Transverse colon (tissue), 4 donors: ENCODE data around the gene ARL11. TPM values are rescaled to one million over a fixed set of nuclear protein-coding genes. Genes with fewer than 3 reads are reported as not detected.
A peak's percentile ranks its signal among the peaks of the same experiment; 100 is the strongest.

ENCODE experiments used
- DNase-seq: peaks from one replicate; pipeline ENCODE4 v3.0.0-alpha.2; 2019
- H3K27ac ChIP-seq, 4 donors: fragments of 200-600 bp; sonication (generic); 2 replicates each; pipeline ENCODE4 v1.5.1; 2016 to 2018; ENCODE audit warnings: inconsistent platforms in 4 of 4
- H3K27me3 ChIP-seq: fragments of 200-600 bp; sonication (generic); 2 replicates; pipeline ENCODE4 v1.5.1; 2017; ENCODE audit warnings: inconsistent platforms
- H3K36me3 ChIP-seq, 4 donors: fragments of 200-600 bp; sonication (generic); 2 replicates each; pipeline ENCODE4 v1.5.1; 2017 to 2019; ENCODE audit warnings: inconsistent platforms in 4 of 4
- H3K4me1 ChIP-seq, 4 donors: fragments of 200-600 bp; sonication (generic); 2 replicates each; pipeline ENCODE4 v1.5.1; 2017 to 2020; ENCODE audit warnings: inconsistent platforms in 4 of 4
- H3K4me3 ChIP-seq, 4 donors: fragments of 200-600 bp; sonication (generic); 1 replicate in 1 of 4; 2 replicates in 3 of 4; pipeline versions ENCODE4 v1.5.1 to v1.6.1; 2017 to 2019; ENCODE audit warnings: inconsistent platforms in 4 of 4
- H3K9me3 ChIP-seq, 2 donors: fragments of 200-600 bp; sonication (generic); 2 replicates each; pipeline ENCODE4 v1.5.1; 2017 to 2019; ENCODE audit warnings: inconsistent platforms in 2 of 2
- CTCF ChIP-seq, 5 experiments: fragments of 200-600 bp in 3 of 5; fragments of 450-650 bp in 2 of 5; sonication (generic) in 3 of 5; IDR thresholded peaks; 1 replicate in 2 of 5; 2 replicates in 3 of 5; pipeline ENCODE4 v1.5.1; 2016 to 2017; ENCODE audit warnings: antibody characterized with exemption in 5 of 5, inconsistent platforms in 3 of 5, mild to moderate bottlenecking in 2 of 5, moderate library complexity in 1 of 5
- EP300 ChIP-seq: sonication (generic); formaldehyde crosslinking; IDR thresholded peaks from one replicate; pipeline ENCODE4 v1.6.1; 2017; ENCODE audit warnings: antibody characterized with exemption, low read depth
- POLR2A ChIP-seq: fragments of 450-650 bp; IDR thresholded peaks from one replicate; pipeline ENCODE4 v1.6.1; 2016; ENCODE audit warnings: antibody characterized with exemption, mild to moderate bottlenecking, moderate library complexity
- POLR2AphosphoS5 ChIP-seq, 3 donors: sonication (generic); formaldehyde crosslinking; IDR thresholded peaks; one replicate each; pipeline ENCODE4 v1.6.1; 2016; ENCODE audit warnings: antibody characterized with exemption in 3 of 3
- WGBS, 2 donors: methylation state at CpG; one replicate each; pipeline ENCODE4 v1.1.5; 2018; ENCODE audit warnings: low coverage in 1 of 2; 5-methylcytosine and 5-hydroxymethylcytosine counted together
- in situ Hi-C, 4 donors: fragments of 200-750 bp; cut with MboI; loops; one replicate each; pipeline versions ENCODE4 v1.15.0 to v1.15.1; 2017; ENCODE audit warnings: low sequenced_read_pairs in 3 of 4, low pct_ligation_motif_present in 1 of 4, low pct_unique_long_range_greater_than_20kb in 1 of 4
- intact Hi-C: fragments of 100-400 bp; cut with DNase I; formaldehyde crosslinking; loops from one replicate; pipeline ENCODE4 v1.15.1; 2023; ENCODE audit warnings: low total_unique reads
- total RNA-seq, 4 donors: library from RNA; depleted of rRNA; stranded (reverse); fragments of >200 nt; gene quantifications; one replicate each; pipeline ENCODE4 v1.1.0, GENCODE V29; 2016

ARL11 gene
- total RNA-seq, 4 donors from 2014 or later = 0.68 to 0.79 TPM; not detected in 2

- 79 to 94% methylated on average over 2 of the region's 2 CpGs for WGBS, 2 donors
- no peak overlapping the region for H3K27ac ChIP-seq
- in situ Hi-C loops = no loop called here
Observed at GRCh38 chr13:49638744-49639072, 10.4 kb downstream of the ARL11 start.

DNA sequence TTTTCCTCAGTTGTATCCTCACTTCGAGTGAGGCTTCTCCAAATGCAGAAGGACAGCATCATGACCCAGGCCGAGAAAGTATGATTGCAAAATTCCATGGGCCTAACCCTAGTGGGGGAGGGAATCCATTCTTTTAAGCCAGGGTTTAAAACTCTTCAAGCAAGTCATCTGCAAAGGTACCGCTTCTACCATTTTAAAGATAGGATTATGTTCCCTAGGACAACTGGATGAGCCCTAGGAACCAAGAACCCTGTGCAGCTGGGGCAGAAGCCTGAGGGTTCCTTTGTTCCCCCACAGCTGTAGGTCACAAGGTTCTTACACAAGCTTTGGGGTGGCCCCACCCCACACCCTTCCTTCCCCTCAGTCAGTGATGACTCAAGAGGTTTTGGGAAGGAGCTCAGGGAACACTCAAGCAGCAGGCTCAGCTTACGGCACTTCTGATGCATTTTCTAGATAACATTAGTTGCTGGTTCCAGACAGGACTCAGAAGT, 13.5 kb downstream of the ARL11 start:
- TF ChIP-seq EP300 = no peak
- TF ChIP-seq CTCF (IDR thresholded peaks at IDR 0.05) = no peak
- TF ChIP-seq POLR2A = no peak
- peak in 1 of 3 donors; percentile 46 for TF ChIP-seq POLR2AphosphoS5 (IDR thresholded peaks at IDR 0.05)
- Histone ChIP-seq H3K4me3 (no peak overlapping the region), H3K27ac (peak overlapping the region in 3 of 4 donors; percentile 9 to 23 (median 15)), H3K27me3 (no peaks in the 10 kb centered on the region), H3K36me3 (no peaks in the 10 kb centered on the region), H3K4me1 (no peaks in the 10 kb centered on the region), H3K9me3 (no peaks in the 10 kb centered on the region)
- intact Hi-C loops (no loop called here), in situ Hi-C loops (no loop called here)
- WGBS, 2 donors = 40 to 89% methylated on average over 1 to 4 of the region's 4 CpGs
- DNase-seq = peak; percentile 33

More at GRCh38 chr13:49638744-49639072, 10.4 kb downstream of the ARL11 start:
- no peak overlapping the region for H3K4me3 ChIP-seq
- no peaks in the 10 kb centered on the region for H3K27me3 ChIP-seq
- no peaks in the 10 kb centered on the region for H3K9me3 ChIP-seq
- H3K36me3 ChIP-seq = no peaks in the 10 kb centered on the region
- TF ChIP-seq POLR2AphosphoS5 (IDR thresholded peaks at IDR 0.05) = no peak
- no peak for TF ChIP-seq POLR2A
- no peaks in the 10 kb centered on the region for H3K4me1 ChIP-seq
- DNase-seq = no peak
- intact Hi-C loops = no loop called here

- H3K27ac ChIP-seq = peak overlapping the region in 1 of 4 donors; percentile 4
- H3K27me3 ChIP-seq = no peaks in the 10 kb centered on the region
- H3K36me3 ChIP-seq = no peaks in the 10 kb centered on the region
- in situ Hi-C loops (no loop called here), intact Hi-C loops (no loop called here)
- TF ChIP-seq POLR2A (no peak), EP300 (no peak), CTCF (IDR thresholded peaks at IDR 0.05) (no peak), POLR2AphosphoS5 (IDR thresholded peaks at IDR 0.05) (no peak)
- no peaks in the 10 kb centered on the region for H3K4me1 ChIP-seq
- H3K4me3 ChIP-seq = no peak overlapping the region
- no peak for DNase-seq
- no peaks in the 10 kb centered on the region for H3K9me3 ChIP-seq
- WGBS, 2 donors = 65 to 92% methylated on average over 7 to 12 of the region's 12 CpGs
Observed at GRCh38 chr13:49643035-49643646, 14.8 kb downstream of the ARL11 start.

GRCh38 chr13:49645451-49645850, 17.1 kb downstream of the ARL11 start:
- H3K27ac ChIP-seq = no peak overlapping the region
- no peaks in the 10 kb centered on the region for H3K9me3 ChIP-seq
- no peak for DNase-seq
- no peak overlapping the region for H3K4me3 ChIP-seq
- TF ChIP-seq POLR2A = no peak
- no peak for TF ChIP-seq EP300
- TF ChIP-seq CTCF (IDR thresholded peaks at IDR 0.05) = no peak
- no peak for TF ChIP-seq POLR2AphosphoS5 (IDR thresholded peaks at IDR 0.05)
- H3K36me3 ChIP-seq = no peaks in the 10 kb centered on the region
- intact Hi-C loops = no loop called here
- H3K4me1 ChIP-seq = no peaks in the 10 kb centered on the region
- in situ Hi-C loops = no loop called here
- 50 to 82% methylated on average over 5 to 13 of the region's 13 CpGs for WGBS, 2 donors
- no peaks in the 10 kb centered on the region for H3K27me3 ChIP-seq

GRCh38 chr13:49646688-49647087, 18.4 kb downstream of the ARL11 start:
- TF ChIP-seq POLR2A (no peak), POLR2AphosphoS5 (IDR thresholded peaks at IDR 0.05) (no peak), CTCF (IDR thresholded peaks at IDR 0.05) (no peak), EP300 (no peak)
- intact Hi-C loops (no loop called here), in situ Hi-C loops (no loop called here)
- no peaks in the 10 kb centered on the region for H3K9me3 ChIP-seq
- no peaks in the 10 kb centered on the region for H3K4me1 ChIP-seq
- DNase-seq = no peak
- H3K27me3 ChIP-seq = no peaks in the 10 kb centered on the region
- H3K4me3 ChIP-seq = no peak overlapping the region
- WGBS, 2 donors = 70 to 89% methylated on average over 2 to 4 of the region's 4 CpGs
- no peak overlapping the region for H3K27ac ChIP-seq
- no peaks in the 10 kb centered on the region for H3K36me3 ChIP-seq
